Astrocyte (in vitro differentiated cells and primary cell): ENCODE results near the gene ILKAP.

Experiments used
- CTCF ChIP-seq: IDR thresholded peaks from 2 replicates; pipeline ENCODE4 v1.5.1; 2011; ENCODE audit warnings: low read depth, mild to moderate bottlenecking, inconsistent platforms, low read length, moderate library complexity; ENCODE audit not compliant: insufficient read depth
- EZH2 ChIP-seq: IDR thresholded peaks from 2 replicates; pipeline ENCODE4 v1.6.1; 2012; ENCODE audit warnings: mild to moderate bottlenecking, low read length, inconsistent platforms; ENCODE audit not compliant: insufficient read depth

- TF ChIP-seq CTCF, result no peak
- TF ChIP-seq EZH2, result no peak
These were observed 41.1 kb downstream of the ILKAP start for GRCh38 chr2:238162251-238162845.
